ENCODE measurements around the gene CADM2.

The CADM2 gene

DNA sequence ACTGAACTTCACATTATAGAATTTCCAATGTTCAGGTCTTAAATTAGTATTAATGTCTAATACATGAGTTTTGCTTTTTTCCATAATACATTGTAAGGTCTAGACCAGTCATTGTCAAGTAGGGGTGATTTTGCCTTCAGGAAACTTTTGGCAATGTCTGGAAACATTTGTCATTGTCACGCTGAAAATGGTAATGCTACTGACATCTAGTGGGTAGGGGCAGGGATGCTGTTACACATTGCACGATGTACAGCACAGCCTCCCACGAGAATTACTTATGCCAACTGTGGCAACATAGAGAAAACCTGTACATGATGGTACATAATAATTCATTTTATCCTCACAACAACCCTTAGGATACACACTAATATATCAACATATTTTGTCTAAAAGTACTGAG lies 384.1 kb downstream of the CADM2 start:
- Histone ChIP-seq H3K4me1 (ENCODE audit: control insufficient read depth, insufficient read depth, low read length) (no peaks in the 10 kb centered on the region), H3K36me3 (ENCODE audit: control insufficient read depth in 2 of 2, insufficient read depth in 1 of 2, low read length in 2 of 2) (no peaks in the 10 kb centered on the region), H3K4me3 (ENCODE audit: low read depth, low read length) (no peak overlapping the region), H3K27ac (ENCODE audit: extremely low read depth, low read depth, low read length) (no peak overlapping the region), H3K9me3 (ENCODE audit: control insufficient read depth, insufficient read depth, low read depth, low read length) (no peaks in the 10 kb centered on the region)
- TF ChIP-seq ZNF311 (tag by site-specific recombination; IDR thresholded peaks at IDR 0.05; ENCODE audit: borderline replicate concordance) (no peak), ZNF560 (tag by site-specific recombination; IDR thresholded peaks at IDR 0.05; ENCODE audit: borderline replicate concordance) (no peak), ZNF785 (tag by site-specific recombination; IDR thresholded peaks at IDR 0.05) (no peak), ZNF670 (tag by site-specific recombination; IDR thresholded peaks at IDR 0.05; ENCODE audit: low read depth) (no peak), ZNF843 (tag by site-specific recombination; IDR thresholded peaks at IDR 0.05) (no peak), ZNF473 (tag by site-specific recombination; IDR thresholded peaks at IDR 0.05) (no peak), ZNF561 (tag by site-specific recombination; IDR thresholded peaks at IDR 0.05; ENCODE audit: borderline replicate concordance) (no peak), SP7 (tag by site-specific recombination; IDR thresholded peaks at IDR 0.05) (no peak)
- TF ChIP-seq, protein P1, sequence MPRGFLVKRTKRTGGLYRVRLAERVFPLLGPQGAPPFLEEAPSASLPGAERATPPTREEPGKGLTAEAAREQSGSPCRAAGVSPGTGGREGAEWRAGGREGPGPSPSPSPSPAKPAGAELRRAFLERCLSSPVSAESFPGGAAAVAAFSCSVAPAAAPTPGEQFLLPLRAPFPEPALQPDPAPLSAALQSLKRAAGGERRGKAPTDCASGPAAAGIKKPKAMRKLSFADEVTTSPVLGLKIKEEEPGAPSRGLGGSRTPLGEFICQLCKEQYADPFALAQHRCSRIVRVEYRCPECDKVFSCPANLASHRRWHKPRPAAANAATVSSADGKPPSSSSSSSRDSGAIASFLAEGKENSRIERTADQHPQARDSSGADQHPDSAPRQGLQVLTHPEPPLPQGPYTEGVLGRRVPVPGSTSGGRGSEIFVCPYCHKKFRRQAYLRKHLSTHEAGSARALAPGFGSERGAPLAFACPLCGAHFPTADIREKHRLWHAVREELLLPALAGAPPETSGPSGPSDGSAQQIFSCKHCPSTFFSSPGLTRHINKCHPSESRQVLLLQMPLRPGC (tag by site-specific recombination; IDR thresholded peaks at IDR 0.05), result no peak
- TF ChIP-seq, protein P2, sequence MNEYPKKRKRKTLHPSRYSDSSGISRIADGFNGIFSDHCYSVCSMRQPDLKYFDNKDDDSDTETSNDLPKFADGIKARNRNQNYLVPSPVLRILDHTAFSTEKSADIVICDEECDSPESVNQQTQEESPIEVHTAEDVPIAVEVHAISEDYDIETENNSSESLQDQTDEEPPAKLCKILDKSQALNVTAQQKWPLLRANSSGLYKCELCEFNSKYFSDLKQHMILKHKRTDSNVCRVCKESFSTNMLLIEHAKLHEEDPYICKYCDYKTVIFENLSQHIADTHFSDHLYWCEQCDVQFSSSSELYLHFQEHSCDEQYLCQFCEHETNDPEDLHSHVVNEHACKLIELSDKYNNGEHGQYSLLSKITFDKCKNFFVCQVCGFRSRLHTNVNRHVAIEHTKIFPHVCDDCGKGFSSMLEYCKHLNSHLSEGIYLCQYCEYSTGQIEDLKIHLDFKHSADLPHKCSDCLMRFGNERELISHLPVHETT (tag by site-specific recombination; IDR thresholded peaks at IDR 0.05), result no peak
- TF ChIP-seq, protein P3, sequence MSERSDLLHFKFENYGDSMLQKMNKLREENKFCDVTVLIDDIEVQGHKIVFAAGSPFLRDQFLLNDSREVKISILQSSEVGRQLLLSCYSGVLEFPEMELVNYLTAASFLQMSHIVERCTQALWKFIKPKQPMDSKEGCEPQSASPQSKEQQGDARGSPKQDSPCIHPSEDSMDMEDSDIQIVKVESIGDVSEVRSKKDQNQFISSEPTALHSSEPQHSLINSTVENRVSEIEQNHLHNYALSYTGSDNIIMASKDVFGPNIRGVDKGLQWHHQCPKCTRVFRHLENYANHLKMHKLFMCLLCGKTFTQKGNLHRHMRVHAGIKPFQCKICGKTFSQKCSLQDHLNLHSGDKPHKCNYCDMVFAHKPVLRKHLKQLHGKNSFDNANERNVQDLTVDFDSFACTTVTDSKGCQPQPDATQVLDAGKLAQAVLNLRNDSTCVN (tag by site-specific recombination; optimal IDR thresholded peaks at IDR 0.05), result no peak
- TF ChIP-seq, protein P4, sequence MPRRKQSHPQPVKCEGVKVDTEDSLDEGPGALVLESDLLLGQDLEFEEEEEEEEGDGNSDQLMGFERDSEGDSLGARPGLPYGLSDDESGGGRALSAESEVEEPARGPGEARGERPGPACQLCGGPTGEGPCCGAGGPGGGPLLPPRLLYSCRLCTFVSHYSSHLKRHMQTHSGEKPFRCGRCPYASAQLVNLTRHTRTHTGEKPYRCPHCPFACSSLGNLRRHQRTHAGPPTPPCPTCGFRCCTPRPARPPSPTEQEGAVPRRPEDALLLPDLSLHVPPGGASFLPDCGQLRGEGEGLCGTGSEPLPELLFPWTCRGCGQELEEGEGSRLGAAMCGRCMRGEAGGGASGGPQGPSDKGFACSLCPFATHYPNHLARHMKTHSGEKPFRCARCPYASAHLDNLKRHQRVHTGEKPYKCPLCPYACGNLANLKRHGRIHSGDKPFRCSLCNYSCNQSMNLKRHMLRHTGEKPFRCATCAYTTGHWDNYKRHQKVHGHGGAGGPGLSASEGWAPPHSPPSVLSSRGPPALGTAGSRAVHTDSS (tag by site-specific recombination; IDR thresholded peaks at IDR 0.05), result no peak
- TF ChIP-seq, protein P5, sequence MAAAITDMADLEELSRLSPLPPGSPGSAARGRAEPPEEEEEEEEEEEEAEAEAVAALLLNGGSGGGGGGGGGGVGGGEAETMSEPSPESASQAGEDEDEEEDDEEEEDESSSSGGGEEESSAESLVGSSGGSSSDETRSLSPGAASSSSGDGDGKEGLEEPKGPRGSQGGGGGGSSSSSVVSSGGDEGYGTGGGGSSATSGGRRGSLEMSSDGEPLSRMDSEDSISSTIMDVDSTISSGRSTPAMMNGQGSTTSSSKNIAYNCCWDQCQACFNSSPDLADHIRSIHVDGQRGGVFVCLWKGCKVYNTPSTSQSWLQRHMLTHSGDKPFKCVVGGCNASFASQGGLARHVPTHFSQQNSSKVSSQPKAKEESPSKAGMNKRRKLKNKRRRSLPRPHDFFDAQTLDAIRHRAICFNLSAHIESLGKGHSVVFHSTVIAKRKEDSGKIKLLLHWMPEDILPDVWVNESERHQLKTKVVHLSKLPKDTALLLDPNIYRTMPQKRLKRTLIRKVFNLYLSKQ (tag by site-specific recombination; IDR thresholded peaks at IDR 0.05; ENCODE audit: borderline replicate concordance), result no peak
- ChIA-PET CTCF (no interaction called here), POLR2A (no interaction called here)

DNA sequence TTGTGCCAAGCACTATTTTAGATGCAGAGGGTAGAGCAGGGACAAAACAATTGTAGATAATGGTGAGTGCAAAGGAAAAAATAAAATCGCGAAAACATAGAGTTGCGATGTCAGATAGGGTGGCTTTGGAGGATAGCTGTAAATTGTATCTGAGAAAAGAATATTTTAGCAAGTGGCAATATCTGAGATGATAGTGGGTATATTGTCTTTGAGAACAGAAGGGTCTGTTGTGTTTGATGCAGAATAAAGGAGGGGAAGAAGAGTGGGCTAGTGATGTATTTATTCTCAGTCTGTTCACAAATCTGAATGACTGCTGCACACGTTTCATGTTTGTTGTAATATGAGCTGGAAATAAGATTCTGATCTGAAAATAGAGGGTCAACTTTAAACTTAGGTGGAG lies 396.8 kb downstream of the CADM2 start:
- CTCF ChIA-PET, result interaction anchor here (0.6 kb wide), 1 partner anchor 172 kb away, joined by 3 read pairs; no protein-coding TSS in a partner anchor
- no peak overlapping the region for H3K27ac ChIP-seq (ENCODE audit: extremely low read depth, low read depth, low read length)
- no peaks in the 10 kb centered on the region for H3K36me3 ChIP-seq (ENCODE audit: control insufficient read depth in 2 of 2, insufficient read depth in 1 of 2, low read length in 2 of 2)
- H3K9me3 ChIP-seq (ENCODE audit: control insufficient read depth, insufficient read depth, low read depth, low read length), result no peaks in the 10 kb centered on the region
- TF ChIP-seq TRIM28 (IDR thresholded peaks at IDR 0.05; ENCODE audit: borderline replicate concordance, low read length) (no peak), ZNF555 (tag by site-specific recombination; conservative IDR thresholded peaks at IDR 0.05) (no peak), ZNF433 (tag by site-specific recombination; IDR thresholded peaks at IDR 0.05; ENCODE audit: low read depth) (no peak), SETDB1 (IDR thresholded peaks at IDR 0.05; ENCODE audit: insufficient read length, low read length) (no peak), SALL2 (tag by site-specific recombination; IDR thresholded peaks at IDR 0.05; ENCODE audit: borderline replicate concordance) (no peak), ZNF391 (tag by site-specific recombination; IDR thresholded peaks at IDR 0.05; ENCODE audit: borderline replicate concordance, low read depth) (no peak)
- TF ChIP-seq, protein P2 (tag by site-specific recombination; IDR thresholded peaks at IDR 0.05), result no peak
- no peaks in the 10 kb centered on the region for H3K4me1 ChIP-seq (ENCODE audit: control insufficient read depth, insufficient read depth, low read length)
- POLR2A ChIA-PET, result no interaction called here
- no peak overlapping the region for H3K4me3 ChIP-seq (ENCODE audit: low read depth, low read length)
